Transverse colon (tissue), 4 donors: ENCODE results near the gene KIF3A. TPM values are rescaled to one million over a fixed set of nuclear protein-coding genes. Genes with fewer than 3 reads are reported as not detected.

Experiments
- DNase-seq: peaks from one replicate; pipeline ENCODE4 v3.0.0-alpha.2; 2019
- H3K27ac ChIP-seq, 4 donors: fragments of 200-600 bp; sonication (generic); 2 replicates each; pipeline ENCODE4 v1.5.1; 2016 to 2018; ENCODE audit warnings: inconsistent platforms in 4 of 4
- H3K27me3 ChIP-seq: fragments of 200-600 bp; sonication (generic); 2 replicates; pipeline ENCODE4 v1.5.1; 2017; ENCODE audit warnings: inconsistent platforms
- H3K36me3 ChIP-seq, 4 donors: fragments of 200-600 bp; sonication (generic); 2 replicates each; pipeline ENCODE4 v1.5.1; 2017 to 2019; ENCODE audit warnings: inconsistent platforms in 4 of 4
- H3K4me1 ChIP-seq, 4 donors: fragments of 200-600 bp; sonication (generic); 2 replicates each; pipeline ENCODE4 v1.5.1; 2017 to 2020; ENCODE audit warnings: inconsistent platforms in 4 of 4
- H3K4me3 ChIP-seq, 4 donors: fragments of 200-600 bp; sonication (generic); 1 replicate in 1 of 4; 2 replicates in 3 of 4; pipeline versions ENCODE4 v1.5.1 to v1.6.1; 2017 to 2019; ENCODE audit warnings: inconsistent platforms in 4 of 4
- H3K9me3 ChIP-seq, 2 donors: fragments of 200-600 bp; sonication (generic); 2 replicates each; pipeline ENCODE4 v1.5.1; 2017 to 2019; ENCODE audit warnings: inconsistent platforms in 2 of 2
- CTCF ChIP-seq, 5 experiments: fragments of 200-600 bp in 3 of 5; fragments of 450-650 bp in 2 of 5; sonication (generic) in 3 of 5; IDR thresholded peaks; 1 replicate in 2 of 5; 2 replicates in 3 of 5; pipeline ENCODE4 v1.5.1; 2016 to 2017; ENCODE audit warnings: antibody characterized with exemption in 5 of 5, inconsistent platforms in 3 of 5, mild to moderate bottlenecking in 2 of 5, moderate library complexity in 1 of 5
- EP300 ChIP-seq: sonication (generic); formaldehyde crosslinking; IDR thresholded peaks from one replicate; pipeline ENCODE4 v1.6.1; 2017; ENCODE audit warnings: antibody characterized with exemption, low read depth
- POLR2A ChIP-seq: fragments of 450-650 bp; IDR thresholded peaks from one replicate; pipeline ENCODE4 v1.6.1; 2016; ENCODE audit warnings: antibody characterized with exemption, mild to moderate bottlenecking, moderate library complexity
- POLR2AphosphoS5 ChIP-seq, 3 donors: sonication (generic); formaldehyde crosslinking; IDR thresholded peaks; one replicate each; pipeline ENCODE4 v1.6.1; 2016; ENCODE audit warnings: antibody characterized with exemption in 3 of 3
- WGBS, 2 donors: methylation state at CpG; one replicate each; pipeline ENCODE4 v1.1.5; 2018; ENCODE audit warnings: low coverage in 1 of 2; 5-methylcytosine and 5-hydroxymethylcytosine counted together
- in situ Hi-C, 4 donors: fragments of 200-750 bp; cut with MboI; loops; one replicate each; pipeline versions ENCODE4 v1.15.0 to v1.15.1; 2017; ENCODE audit warnings: low sequenced_read_pairs in 3 of 4, low pct_ligation_motif_present in 1 of 4, low pct_unique_long_range_greater_than_20kb in 1 of 4
- intact Hi-C: fragments of 100-400 bp; cut with DNase I; formaldehyde crosslinking; loops from one replicate; pipeline ENCODE4 v1.15.1; 2023; ENCODE audit warnings: low total_unique reads
- total RNA-seq, 4 donors: library from RNA; depleted of rRNA; stranded (reverse); fragments of >200 nt; gene quantifications; one replicate each; pipeline ENCODE4 v1.1.0, GENCODE V29; 2016

KIF3A gene
- total RNA-seq, 4 donors from 2014 or later = 1.9 to 7.0 (median 2.8) TPM

- intact Hi-C loops = no loop called here
- H3K27ac ChIP-seq = no peak overlapping the region
- TF ChIP-seq EP300 (no peak), CTCF (IDR thresholded peaks at IDR 0.05) (no peak), POLR2AphosphoS5 (IDR thresholded peaks at IDR 0.05) (no peak), POLR2A (no peak)
- WGBS, 2 donors = 83% methylated on average over 12 of the region's 12 CpGs; no CpG with 5 or more reads in 1 of the 2 donors
- H3K36me3 ChIP-seq = no peaks in the 10 kb centered on the region
- H3K9me3 ChIP-seq = no peaks in the 10 kb centered on the region
- H3K27me3 ChIP-seq = no peaks in the 10 kb centered on the region
- DNase-seq = no peak
- in situ Hi-C loops = no loop called here
- no peak overlapping the region for H3K4me3 ChIP-seq
- peaks cover 7 to 33% (median 24%) of the 10 kb centered on the region in 4 donors for H3K4me1 ChIP-seq
These were observed 36.4 kb upstream of the KIF3A start for GRCh38 chr5:132773601-132774355.

GRCh38 chr5:132773114-132773513 lies 35.8 kb upstream of the KIF3A start:
- Histone ChIP-seq H3K27ac (no peak overlapping the region), H3K4me1 (peaks cover 7 to 30% (median 23%) of the 10 kb centered on the region in 4 donors), H3K27me3 (no peaks in the 10 kb centered on the region), H3K9me3 (no peaks in the 10 kb centered on the region), H3K36me3 (no peaks in the 10 kb centered on the region), H3K4me3 (no peak overlapping the region)
- WGBS, 2 donors = 88% methylated on average over 5 of the region's 5 CpGs; no CpG with 5 or more reads in 1 of the 2 donors
- no peak for TF ChIP-seq CTCF (IDR thresholded peaks at IDR 0.05)
- no peak for TF ChIP-seq EP300
- TF ChIP-seq POLR2AphosphoS5 (IDR thresholded peaks at IDR 0.05) = no peak
- no peak for TF ChIP-seq POLR2A
- in situ Hi-C loops = no loop called here
- intact Hi-C loops = no loop called here
- no peak for DNase-seq

GRCh38 chr5:132772291-132773070 lies 35.1 kb upstream of the KIF3A start:
- TF ChIP-seq CTCF (IDR thresholded peaks at IDR 0.05) (no peak), POLR2AphosphoS5 (IDR thresholded peaks at IDR 0.05) (no peak), EP300 (no peak), POLR2A (no peak)
- WGBS, 2 donors = 89% methylated on average over 8 of the region's 8 CpGs; no CpG with 5 or more reads in 1 of the 2 donors
- in situ Hi-C loops (no loop called here), intact Hi-C loops (no loop called here)
- Histone ChIP-seq H3K9me3 (no peaks in the 10 kb centered on the region), H3K27ac (peak overlapping the region in 2 of 4 donors; percentile 30 to 56), H3K36me3 (no peaks in the 10 kb centered on the region), H3K4me3 (no peak overlapping the region), H3K27me3 (no peaks in the 10 kb centered on the region), H3K4me1 (peaks cover 7 to 27% (median 22%) of the 10 kb centered on the region in 4 donors)
- no peak for DNase-seq

GRCh38 chr5:132771503-132771998 lies 34.2 kb upstream of the KIF3A start:
- Histone ChIP-seq H3K27ac (peak overlapping the region in 2 of 4 donors; percentile 22 to 56), H3K36me3 (no peaks in the 10 kb centered on the region), H3K27me3 (no peaks in the 10 kb centered on the region), H3K4me3 (no peak overlapping the region), H3K4me1 (peaks cover 7 to 33% (median 26%) of the 10 kb centered on the region in 4 donors), H3K9me3 (no peaks in the 10 kb centered on the region)
- in situ Hi-C loops = no loop called here
- no peak for TF ChIP-seq POLR2AphosphoS5 (IDR thresholded peaks at IDR 0.05)
- no peak for TF ChIP-seq CTCF (IDR thresholded peaks at IDR 0.05)
- TF ChIP-seq POLR2A = no peak
- TF ChIP-seq EP300 = no peak
- 89% methylated on average over 8 of the region's 8 CpGs; no CpG with 5 or more reads in 1 of the 2 donors for WGBS, 2 donors
- intact Hi-C loops = no loop called here
- no peak for DNase-seq
